ENCODE data around the gene FAM53A.

The FAM53A gene

DNA sequence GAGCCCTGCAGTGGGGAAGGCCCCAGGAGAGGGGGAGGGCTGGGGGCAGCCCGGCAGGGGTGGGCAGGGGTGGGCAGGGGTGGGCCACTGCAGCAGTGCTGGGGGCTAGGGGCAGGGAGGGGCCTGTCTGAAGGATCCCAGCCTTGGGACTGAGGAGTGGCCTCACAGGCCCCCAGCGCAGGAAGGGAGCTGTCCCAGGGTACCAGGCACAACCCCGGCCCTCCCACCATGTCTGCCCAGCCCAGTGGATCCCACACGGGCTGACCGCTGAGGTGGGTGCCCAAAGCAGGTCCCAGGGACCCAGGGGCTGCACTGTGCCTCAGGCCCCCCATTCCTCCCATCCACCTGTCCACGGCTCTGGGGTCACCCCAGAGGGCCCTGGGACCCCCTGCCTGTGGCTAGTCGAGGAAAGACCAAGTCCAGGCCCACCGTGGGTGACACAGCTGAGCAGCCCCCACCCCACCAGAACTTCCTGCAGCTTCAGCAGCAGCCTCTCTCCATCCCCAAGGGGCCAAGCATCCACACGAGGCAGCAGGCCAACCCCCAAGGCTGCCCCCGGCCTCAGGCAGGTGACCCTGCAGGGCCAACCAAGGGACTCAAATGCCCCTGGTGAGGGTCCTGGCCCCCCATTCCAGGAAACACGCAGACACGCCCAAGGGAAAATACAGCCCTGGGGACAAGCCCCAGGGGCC lies 46.4 kb downstream of the FAM53A start:
- DNase-seq, result no peak

DNA sequence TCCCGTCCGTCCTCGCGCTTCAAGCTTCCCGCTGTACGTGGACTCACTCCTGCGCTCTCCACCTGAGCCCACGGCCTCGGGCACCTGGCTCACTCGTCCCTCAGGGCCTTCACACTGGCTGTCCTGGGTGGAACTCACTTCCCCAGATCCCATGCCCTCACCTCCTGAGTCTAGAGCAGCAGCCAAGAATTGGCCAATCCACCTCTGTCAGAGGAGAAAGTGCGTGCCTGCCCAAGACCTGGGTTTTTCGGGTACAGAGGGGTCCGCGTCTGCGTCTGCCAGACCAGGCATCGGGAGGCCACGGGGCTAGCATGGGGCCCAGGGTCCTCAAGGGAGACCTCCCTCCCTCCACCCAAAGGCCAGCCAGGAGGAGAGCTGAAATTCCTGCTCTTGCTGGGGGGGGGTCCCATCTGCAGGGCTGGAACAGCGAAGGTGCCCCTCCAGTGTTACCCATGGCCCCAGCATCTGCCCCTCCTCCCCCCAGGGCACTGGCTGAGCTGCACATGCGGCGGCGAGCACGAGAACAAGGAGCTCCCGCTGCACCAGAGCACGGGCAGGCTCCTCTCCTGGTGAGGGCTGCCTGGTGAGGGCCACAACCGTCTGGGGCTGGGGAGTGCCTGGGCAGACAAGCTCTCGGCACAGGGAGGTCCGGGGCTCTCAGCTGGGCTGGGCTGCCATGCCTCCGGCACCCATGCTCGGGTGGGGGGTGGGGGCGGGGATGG lies 47.5 kb downstream of the FAM53A start:
- no peak for DNase-seq

DNA sequence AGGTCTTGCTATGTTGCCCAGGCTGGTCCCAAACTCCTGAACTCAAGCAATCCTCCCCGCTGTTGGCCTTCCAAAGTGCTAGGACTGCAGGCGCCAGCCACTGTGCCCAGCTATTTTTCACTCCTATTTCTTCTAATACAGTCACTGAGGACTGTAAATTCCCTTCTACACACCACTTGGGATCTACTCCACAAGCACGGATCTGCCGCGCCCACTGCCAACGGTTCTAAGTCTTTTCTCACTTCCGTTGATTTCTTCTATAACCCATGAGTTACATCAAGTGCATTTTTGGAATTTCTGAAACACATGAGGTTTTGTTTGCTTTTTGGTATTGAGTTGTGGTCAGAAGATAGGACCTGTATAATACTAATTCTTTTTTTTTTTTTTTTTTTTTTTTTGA lies 48.6 kb downstream of the FAM53A start:
- no peak for DNase-seq

DNA sequence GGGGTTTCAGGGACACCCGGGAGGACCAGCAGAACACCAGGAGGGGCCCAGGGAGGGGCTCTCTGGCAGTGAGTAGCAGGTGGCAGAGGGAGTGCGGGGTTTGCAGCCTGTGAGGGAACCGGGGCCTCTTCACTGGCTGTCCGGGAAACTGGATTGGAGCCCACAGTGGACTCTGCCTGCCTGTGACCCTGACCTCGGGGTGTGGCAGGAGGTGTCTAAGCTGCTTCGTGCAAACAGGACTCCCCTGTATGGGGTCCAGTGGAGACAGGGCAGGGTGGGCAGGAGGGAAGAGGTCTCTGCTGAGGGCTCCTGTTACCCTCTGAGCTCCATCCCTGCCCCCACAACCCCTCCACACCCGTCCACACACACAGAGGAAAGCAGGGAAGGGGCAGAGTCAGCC lies 50.1 kb downstream of the FAM53A start:
- DNase-seq, result no peak

DNA sequence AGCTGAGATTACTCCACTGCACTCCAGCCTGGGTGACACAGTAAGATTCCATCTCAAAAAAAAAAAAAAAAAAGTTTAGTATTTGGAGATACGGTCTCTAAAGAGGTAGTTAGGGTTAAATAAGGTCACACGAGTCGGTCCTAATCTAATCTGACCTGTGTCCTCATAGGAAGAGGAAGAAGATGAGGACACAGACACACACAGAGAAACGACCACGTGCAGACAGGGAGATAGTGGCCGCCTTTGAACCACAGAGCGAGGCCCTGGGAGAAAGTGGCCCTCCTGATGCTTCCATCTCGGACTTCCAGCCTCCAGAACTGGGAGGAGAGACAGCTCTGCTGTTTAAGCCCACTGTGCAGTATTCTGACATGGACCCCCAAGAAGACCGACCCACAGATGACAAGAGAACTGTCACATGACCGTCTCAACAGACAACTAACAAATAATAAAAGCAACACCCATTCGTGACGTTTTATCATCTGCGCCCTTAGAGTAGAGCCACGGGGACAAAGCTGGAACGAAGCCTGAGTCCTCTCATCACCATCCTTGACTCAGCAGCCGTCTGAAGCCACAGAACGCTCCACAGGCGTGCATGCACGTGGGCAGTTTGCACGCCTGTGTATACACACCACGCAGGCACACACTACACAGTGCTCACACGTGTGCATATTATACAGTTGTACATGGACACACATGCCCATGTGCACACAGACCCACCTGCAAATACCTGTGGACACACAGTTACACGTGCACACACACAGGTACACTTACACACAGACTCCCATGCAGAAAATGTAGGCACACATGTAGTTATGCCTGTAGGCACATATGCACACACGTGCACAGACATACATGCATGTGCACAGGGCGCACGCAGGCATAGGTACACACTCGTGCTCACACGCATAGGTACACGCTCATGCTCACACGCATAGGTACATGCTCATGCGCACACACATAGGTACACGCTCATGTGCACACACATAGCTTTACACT lies 51.7 kb downstream of the FAM53A start:
- no peak for DNase-seq

DNA sequence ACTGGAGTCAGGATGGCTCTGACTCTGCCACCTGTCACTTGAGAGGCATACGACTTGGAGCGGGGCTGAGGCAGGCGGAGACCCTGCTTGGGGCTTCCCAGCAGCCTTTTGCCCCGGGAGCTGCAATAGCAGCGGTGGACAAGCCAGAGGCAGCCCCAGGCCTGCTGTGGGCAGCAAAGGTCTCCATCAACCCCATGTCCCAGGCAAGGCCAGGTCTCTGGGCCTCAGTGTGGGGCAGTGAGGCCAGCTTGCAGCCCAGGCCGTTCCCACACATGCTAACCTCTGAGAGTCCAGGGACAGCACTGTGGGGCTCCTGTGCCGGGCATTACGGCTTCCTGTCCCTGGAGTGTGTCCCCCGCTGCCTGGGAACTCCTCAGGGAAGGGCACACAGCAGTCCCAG lies 53.0 kb downstream of the FAM53A start:
- no peak for DNase-seq

DNA sequence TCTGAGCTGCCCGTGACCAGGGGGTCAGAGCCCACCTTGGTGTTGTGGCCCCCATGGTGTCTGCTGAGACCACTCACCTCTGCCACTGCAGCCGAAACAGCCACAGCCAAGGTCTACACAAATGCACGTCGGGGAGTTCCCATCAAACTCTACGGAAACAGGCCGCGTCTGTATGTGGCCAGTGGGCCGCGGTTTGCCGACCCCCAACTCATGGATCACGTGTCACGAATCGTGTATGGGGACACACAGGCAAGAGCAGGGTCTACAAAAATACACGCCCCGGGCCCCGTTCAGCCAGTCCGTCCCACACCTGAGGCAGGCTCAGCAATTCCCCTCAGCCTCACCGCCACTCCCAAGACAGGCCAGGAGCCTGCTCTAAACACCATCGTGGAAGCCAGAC lies 53.8 kb downstream of the FAM53A start:
- DNase-seq, result no peak

DNA sequence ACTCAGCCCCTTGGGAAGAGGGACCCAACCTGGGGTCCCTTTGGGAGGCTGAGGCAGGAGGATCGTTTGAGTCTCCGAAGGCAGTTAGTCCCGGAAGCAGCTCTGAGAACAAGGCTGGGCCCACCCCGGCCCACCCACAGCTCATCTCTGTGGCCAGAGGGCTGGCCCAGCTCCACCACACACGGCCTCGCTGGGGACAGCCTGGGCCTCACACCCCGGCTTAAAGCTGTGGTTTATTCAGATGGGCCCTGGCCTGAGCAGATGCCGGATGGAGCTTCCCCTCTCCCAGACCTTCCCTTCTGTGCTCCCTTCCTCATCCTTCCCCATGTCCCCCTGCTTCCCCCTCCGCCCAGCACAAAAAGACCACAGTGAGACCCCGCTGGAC lies 54.4 kb downstream of the FAM53A start:
- no peak for DNase-seq

DNA sequence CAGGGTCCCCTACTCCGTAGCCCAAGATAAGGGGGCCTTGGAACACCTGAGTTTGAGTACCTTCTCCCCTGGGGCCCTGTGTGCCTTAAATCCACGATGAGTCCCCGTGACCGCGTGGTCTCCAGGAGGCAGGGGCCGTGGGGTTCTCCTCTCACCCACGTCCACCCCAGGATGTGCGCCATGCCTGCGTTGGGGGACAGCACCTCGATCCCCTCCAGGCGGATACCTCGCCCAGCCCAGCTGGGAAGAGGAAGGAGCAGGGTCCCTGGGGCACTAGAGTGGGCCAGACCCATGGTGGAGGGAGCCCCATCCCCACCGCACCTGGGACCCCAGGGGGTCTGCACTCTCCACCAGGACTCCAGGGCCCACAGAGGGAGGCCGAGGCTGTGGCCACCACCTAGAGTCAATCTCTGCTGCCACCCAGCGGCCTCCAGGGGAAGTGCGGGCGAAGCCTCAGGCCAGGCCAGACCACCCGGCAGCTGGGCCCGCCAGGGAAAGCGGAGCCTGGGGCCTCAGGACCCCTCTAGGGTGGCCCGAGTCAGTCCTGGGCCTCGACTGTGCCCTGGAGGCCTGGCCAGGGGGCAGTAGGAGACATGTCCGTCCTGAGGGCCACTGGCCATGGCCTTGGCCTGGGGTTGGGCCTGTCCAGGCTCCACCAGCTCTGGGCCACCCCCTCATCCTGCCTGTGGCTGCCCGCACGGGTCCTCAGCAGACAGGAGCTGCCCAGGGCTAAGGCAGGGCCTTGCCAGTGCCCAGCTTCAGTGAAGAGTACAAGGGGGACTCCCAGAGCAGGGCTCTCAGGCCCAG lies 55.0 kb downstream of the FAM53A start:
- peak; percentile 68 for DNase-seq

DNA sequence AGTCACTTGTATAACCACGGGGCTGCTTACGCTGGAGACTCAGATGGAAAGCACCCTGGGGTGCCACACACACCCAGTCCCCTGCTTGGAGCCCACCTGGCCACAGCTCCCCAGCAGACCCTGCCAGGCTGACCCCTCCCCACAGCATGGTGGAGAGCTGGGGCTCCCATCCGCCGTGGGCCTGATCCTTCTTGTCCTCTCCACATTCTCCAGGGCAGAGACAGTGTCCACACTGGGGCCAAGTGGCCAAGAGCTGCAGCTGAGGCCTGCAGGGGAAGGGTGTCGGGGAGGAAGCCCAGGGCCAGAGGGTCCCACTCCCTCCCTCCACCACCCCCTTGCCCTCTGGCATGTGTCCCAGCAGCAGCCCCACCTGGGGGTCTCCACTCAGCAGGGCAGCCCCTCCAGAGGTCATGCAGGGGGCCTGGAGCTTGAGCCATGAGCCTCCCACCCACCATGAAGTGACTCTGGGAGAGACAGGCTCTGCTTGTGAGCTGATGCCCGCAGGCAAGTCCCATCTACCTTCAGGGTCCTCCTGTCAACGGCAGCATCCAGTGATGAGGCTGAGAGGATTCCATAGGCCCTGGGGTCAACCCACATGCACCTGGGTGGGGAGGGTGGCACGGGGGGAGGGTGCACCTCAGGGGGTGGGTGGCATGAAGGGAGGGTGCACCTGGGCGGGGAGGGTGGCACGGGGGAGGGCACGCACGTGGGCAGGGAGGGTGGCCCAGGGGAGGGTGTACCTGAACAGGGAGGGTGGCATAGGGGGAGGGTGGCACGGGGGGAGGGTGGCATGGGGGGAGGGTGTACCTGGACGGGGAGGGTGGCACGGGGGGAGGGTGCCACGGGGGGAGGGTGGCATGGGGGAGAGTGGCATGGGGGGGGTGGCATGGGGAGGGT lies 56.4 kb downstream of the FAM53A start:
- DNase-seq, result no peak

DNA sequence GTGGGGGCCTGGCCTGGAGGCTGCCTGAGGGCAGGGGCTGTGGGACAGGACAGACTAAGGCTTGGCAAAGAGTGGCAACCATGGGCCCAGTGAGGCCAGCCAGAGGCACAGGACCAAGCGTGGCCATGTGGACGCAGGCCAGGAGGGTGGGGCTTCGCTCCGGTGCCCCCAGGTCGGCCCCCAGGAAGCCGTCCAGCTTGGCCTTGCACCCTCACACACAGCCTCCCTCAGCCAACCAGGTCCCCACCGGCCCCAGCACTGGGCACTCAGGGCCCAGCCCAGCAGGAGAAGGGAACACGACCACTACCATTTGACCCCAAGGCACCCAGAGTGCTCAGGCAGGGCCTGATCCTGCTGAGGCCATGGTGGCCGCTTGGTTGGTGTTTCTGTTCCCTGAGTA lies 57.2 kb downstream of the FAM53A start:
- DNase-seq, result no peak

DNA sequence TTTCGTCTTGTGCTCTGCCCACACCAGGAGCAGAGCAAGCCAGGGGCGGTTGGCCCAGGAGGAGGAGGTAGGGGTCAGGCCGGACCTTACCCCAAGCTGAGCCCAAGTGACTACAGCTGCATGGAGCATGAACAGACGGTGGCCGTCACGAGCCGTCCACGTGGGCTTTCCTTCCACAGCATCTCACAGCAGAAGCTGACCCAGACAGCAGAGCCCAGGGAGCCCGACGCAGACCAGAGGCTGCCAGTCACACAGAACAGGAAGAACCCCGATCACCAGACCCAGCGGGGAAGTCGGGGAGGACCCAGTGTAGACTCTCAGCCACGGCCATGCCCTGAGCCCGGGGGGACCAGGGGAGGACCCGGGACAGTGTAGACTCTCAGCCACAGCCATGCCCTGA lies 58.0 kb downstream of the FAM53A start:
- no peak for DNase-seq

DNA sequence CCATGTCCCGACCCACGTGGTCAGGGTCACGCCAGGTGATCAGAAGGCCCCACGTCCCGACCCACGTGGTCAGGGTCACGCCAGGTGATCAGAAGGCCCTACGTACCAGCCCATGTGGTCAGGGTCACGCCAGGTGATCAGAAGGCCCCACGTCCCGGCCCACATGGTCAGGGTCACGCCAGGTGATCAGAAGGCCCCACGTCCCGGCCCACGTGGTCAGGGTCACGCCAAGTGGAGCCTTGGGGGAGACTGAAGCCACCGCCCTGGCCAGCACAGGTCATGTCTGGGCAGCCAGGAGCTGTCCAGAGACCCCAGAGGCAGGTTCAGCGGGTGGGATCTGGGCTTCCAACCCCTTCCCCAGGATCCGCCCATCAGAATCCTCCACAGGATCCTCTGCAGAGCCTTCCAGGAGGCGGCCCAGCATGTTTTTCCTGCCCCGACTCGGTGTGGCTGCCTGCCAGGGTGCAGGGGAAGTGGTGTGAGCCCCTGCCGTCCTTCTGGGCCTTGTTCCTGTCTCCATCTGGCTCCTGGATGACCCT lies 58.4 kb downstream of the FAM53A start:
- DNase-seq, result no peak

DNA sequence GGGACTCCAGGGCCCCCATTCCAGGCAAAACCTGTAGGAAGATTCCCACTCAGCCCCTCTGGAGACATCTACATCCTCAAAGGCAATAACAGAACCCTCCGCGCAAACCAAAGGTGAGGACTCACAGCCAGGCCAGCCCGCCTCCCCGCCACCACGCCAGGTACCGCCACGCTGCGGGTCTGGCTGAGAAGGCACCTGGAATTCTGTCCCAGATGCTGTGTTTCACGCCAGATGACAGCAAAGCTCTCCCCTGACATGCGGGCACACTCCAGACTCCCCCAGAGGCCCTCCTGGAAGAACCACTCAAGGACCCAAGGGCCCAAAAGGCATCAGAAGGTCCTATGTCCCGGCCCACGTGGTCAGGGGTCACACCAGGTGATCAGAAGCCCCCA lies 59.6 kb downstream of the FAM53A start:
- no peak for DNase-seq

DNA sequence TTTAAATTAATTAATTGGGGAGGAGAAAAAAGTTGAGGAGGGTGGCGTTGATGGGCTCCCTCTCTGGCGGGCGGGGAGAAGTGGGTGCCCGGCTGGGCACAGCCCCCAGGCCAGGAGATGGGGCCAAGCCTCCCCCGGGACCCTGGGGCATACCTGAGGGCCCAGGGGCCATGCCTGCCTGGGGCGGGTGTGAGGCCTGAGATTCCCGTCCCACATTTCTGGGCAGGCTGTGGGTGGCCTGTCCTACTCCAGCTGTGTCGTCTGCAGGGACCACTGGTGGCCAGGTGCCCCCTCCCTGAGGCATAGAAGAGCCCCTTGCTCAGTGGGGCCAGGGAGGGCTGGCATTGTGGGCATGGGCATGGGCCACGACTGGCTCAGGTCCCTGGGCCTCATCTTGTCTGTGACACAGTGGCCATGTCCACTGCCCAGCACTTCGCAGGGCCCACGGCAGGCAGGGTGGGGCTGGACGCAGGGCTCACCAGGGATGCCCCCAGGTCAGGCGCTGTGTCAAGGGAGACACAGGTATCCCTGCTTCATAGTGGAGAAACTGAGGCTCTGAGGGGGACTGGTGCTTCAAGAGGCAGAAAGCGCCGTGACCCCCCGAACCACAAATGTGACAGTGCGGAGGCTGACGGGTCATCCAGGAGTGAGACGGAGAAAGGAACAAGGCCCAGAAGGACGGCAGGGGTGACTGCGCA lies 60.1 kb downstream of the FAM53A start:
- no peak for DNase-seq

DNA sequence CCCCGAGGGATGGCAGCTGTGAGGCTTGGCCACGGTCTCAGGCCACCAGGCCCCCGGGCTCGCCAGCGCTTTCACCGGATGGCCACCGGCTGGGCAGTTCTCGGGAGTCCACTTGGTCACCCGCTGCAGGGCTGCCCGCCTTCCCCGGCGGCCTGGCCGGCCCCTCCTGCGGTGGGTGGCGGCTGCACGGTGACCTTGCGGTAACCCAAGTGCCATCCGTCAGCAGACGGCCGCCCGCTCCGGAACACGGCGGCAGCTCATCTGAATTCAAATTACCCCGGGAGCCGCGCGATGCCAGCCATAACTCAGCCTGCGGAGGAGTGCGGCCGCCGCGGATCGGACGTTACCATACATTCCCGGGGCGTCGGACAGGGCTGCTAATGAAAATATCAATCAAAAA lies 60.7 kb downstream of the FAM53A start:
- no peak for DNase-seq

DNA sequence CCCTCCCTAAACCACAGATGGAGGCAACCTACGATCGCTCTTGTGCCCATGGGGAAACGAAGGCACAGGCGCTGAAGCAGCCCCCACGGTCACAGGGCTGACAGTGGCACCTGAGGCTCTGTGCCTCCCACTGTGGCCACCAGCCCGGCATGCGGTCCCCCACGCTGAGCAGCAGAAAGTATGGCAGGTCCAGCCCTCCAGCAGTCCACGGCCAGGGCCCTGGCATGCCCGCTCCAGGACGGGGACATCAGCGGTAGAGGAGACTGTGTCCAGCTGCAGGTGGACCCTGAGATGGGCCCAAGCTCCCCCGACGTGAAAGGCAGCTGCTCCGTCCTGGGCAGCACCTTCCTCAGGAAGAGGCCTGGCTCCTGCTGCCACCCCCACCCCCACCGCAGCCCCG lies 61.2 kb downstream of the FAM53A start:
- DNase-seq, result no peak

DNA sequence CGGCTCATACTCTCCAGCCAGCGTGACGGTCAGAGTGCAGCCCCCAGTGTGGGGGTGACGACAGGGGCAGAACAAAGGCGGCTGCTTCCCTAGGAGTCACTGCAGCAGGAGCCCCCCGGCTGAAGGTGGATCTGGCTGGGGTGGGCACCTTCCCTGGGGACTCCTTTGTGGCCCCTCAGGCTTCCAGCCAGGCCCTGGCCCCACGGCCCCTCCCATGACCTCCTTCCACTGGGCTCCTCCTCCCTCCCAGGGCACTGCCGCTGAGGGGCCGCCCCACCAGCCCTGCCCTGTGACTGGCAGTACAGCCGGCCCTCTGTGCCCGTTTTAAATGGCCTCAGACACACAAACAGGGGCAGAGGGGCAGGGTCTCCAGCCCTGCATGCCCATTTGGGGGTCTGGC lies 61.9 kb downstream of the FAM53A start:
- no peak for DNase-seq

DNA sequence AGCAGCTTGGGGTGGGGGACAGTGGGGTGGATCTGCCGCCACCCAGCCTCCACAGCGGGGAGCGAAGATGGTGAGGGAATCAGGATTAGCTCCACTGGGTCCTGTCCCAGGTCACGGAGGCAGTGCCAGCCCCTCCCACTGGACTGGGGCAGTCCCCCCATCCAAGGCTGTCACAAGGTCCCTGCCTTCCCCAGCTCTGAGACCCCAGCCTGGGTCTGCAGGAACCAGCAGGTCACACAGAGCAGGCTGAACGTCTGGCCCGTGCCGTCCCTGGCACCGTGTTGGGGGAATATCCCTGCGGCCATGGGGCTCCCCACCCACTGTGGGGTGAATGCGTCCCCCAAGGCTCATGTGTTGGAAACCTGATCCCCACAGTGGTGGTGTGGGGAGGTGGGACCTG lies 62.6 kb downstream of the FAM53A start:
- DNase-seq, result no peak

DNA sequence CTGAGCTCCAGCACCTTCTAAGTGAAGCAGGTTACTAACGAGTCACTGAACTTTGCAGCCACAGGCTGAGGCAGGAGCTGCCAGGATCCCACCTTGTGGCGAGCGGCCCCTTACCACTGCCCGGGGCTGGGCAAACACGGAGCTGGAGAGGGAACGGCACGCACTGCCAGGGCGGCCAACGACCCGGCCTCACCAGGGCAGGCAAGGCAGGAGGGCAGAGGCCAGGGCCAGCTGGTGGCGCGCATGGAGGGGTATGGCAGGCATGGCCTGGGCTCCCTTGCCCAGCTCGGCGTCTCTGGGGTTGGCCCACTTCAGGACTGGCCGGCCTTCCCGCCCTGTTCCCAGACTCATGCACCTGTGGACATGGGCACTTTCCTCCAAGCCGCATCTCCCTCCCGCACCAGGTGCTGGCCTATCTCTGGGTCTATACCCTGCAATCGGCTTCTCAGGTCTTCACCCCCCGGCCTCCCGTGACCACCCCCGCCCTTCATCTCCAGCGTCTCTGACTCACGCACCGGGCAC lies 64.9 kb downstream of the FAM53A start:
- DNase-seq, result no peak

All from effector CD4-positive, alpha-beta T cell (primary cell).